GM19395 (cell line): Measurements from ENCODE around the gene VAPB.
"Not testable (repeated sequence)": the region's sequence is repeated elsewhere in the genome, so short reads cannot be mapped to it uniquely, and the experiment has no call there.

ENCODE experiments used
- ATAC-seq: cut with Tn5 transposase; IDR thresholded peaks from one replicate; pipeline ENCODE4 v1.9.1; 2021; ENCODE audit warnings: mild to moderate bottlenecking, moderate library complexity; ENCODE audit not compliant: unreplicated experiment

The VAPB gene

DNA sequence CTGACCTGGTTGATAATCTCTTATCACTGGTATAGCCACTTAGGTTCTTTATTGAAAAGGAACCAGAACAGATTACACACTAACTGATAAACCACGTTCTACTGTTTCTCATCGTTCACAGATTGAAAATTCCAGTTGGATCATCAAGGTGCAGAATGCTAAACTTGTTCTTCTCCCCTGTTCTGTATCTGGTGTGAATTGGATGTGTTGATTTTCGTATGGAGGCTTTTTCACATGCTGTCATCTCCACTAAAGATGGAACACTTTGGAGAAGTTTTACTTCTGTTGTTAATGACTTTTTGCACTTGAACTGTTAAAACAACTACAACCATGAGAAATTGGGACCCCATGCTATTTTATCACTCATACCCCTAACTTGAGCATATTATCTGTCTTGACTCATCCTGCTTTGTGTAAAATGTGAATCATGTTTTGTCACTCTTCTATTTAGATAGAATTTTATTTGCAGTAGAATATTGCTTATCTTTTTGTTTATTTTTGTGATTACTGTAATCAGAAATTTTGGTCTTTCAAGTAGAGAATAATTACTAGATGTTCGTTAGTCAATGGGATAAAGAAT lies 17.5 kb downstream of the VAPB start:
- ATAC-seq, result no peak

DNA sequence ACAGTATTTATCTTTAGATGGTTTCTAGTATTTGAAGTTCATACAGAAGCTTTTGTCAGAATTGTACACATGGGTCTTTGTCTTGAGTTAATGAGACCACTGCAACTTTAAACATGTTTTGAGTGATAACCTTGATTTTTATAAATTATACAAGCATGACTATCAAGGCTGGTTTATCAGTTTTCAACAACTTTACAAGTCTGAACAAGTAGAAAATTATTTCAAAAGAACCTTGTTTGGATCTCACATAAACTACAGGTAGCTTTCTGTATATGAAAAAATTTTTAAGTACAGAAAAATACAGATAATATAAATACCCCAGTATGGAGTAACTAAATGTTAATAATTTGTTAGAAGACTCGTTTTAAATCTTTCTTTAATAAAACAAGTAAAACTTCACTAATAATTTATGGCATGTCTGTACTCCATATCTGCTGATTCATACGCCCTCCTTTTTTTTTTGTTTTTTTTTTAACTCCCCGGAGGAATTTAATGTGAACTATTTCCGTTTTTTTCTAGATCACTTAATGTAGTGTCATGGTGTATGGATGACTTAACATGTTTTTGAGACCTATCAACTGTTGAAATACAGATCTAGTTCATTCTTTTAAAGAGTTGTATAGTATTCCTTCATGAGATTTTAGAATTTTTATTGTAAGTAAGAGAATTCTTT lies 18.3 kb downstream of the VAPB start:
- ATAC-seq, result no peak

DNA sequence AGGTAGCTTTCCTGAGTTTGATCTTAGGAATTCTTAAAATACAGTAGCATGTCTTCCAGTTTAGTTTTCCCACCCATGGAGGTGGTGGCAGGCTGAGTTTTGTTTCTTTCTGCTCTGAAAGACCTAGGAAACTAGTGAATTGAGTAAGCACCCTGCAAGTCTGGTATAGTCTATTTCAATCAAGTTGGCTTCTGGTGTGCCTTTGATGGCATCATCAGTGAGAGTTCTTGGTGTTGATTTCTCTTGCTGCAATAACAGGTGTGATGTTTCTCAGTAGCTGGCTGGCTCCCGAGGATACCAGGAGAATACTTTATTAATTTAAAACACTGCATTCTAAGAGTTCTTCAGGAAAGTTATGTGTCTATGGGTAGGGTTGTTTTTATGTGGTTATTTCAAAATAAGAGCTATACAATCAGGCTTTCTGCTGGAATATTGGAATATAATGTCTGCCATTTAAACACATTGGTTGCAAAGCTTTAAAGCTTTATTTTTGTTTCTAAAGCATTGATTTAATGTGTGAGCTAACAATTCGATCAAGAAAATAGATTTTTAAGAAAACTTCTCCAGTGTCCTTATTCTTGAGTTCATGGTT lies 19.0 kb downstream of the VAPB start:
- ATAC-seq, result peak; percentile 59

DNA sequence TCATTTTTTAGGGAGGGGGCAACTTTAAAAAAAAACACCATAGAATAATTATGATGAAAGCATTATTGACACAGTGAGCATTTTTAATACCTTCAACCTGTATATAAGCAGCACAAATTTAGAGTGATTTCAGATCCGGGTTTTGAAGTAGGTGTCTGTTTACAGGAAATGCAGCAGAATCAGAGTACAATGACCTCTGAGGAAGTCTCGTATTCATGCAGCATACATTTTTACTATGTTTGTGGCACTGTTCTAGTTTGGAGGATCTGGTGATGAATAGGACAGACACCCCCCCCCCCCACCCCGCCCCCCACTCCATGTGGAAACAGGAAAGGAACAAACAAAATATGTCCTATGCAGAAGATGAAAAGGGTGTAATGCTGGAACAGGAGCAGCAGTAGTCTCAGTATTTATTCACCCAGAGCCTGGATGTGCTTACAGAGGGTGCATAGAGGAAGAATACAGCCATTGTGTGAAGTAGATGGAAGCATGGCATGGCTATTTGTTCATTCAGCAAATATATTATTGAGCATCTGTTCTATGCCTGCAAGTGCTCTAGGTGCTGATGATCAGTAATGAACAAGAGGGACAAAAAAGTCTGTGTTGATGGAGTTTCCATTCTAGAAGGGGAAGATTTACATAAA lies 19.7 kb downstream of the VAPB start:
- no peak for ATAC-seq

DNA sequence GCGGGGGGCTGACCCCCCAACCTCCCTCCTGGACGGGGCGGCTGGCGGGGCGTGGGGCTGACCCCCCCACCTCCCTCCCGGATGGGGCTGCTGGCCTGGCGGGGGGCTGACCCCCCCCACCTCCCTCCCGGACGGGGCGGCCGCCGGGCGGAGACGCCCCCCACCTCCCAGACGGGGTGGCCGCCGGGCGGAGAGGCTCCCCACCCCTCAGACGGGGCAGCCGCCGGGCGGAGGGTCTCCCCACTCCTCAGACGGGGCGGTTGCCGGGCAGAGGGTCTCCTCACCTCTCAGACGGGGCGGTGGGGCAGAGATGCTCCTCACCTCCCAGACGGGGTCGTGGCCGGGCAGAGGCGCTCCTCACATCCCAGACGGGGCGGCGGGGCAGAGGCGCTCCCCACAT lies 25.2 kb downstream of the VAPB start:
- not testable (repeated sequence) for ATAC-seq

GRCh38 chr20:58414786-58415185 lies 25.8 kb downstream of the VAPB start:
- not testable (repeated sequence) for ATAC-seq

DNA sequence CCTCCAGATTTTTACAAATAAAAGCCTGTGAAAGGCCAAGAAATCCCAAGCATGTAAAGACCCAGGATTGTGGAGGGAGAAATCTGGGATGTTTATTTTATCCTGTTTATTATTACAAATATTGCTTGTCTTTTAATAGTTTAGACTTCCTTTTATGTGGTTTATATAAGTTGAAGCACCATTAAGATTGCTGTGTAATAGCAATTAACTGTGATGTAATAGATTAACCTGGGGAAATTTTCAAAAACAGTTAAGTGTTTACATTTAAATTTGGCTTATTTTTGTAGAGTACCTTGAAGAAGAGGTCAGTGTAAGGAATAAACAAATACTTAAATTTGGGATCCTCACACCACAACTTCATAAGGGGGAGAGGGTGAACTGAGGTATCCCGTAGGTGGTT lies 27.0 kb downstream of the VAPB start:
- no peak for ATAC-seq

DNA sequence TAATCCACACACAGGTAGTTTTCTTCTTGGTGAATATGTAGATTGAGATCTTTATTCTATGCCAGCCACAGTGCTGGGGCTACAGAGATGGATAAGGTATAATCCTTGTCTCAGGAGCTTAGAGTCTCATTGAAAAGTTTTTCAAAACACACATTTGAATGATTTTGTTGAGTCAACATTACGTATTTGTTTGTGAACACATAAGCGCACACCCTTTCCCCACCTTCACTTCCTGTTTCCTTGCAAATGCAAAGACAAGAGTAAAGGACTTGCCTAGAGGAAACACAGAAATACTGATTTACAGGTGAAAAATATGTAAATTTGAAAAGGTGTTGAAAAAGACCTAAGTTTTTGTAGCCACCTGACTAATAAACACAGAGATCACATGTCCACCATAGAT lies 27.8 kb downstream of the VAPB start:
- no peak for ATAC-seq

DNA sequence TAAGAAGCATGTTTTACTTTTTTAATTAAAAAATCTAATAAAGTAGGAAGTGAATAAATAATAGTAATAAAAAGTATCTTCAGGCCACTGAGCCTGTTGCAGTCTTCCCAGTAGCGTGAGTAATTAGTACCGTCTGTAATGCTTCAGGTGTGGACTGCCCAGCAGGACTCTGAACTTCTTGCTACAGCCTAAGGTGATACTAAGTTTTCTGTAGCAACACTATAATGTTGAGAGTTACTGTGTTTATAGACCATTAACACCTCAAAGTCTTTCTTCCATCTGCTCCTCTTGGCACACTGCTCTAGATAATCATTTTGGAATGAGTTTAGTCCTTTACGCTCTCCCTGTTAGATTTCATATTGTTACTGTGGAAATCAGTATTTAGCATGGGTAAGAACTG lies 28.4 kb downstream of the VAPB start:
- ATAC-seq, result no peak

GRCh38 chr20:58418949-58419748 lies 30.1 kb downstream of the VAPB start:
- no peak for ATAC-seq

- no peak for ATAC-seq
Observed at GRCh38 chr20:58420798-58421496, 31.9 kb downstream of the VAPB start.

GRCh38 chr20:58421497-58421850 lies 32.4 kb downstream of the VAPB start:
- no peak for ATAC-seq

DNA sequence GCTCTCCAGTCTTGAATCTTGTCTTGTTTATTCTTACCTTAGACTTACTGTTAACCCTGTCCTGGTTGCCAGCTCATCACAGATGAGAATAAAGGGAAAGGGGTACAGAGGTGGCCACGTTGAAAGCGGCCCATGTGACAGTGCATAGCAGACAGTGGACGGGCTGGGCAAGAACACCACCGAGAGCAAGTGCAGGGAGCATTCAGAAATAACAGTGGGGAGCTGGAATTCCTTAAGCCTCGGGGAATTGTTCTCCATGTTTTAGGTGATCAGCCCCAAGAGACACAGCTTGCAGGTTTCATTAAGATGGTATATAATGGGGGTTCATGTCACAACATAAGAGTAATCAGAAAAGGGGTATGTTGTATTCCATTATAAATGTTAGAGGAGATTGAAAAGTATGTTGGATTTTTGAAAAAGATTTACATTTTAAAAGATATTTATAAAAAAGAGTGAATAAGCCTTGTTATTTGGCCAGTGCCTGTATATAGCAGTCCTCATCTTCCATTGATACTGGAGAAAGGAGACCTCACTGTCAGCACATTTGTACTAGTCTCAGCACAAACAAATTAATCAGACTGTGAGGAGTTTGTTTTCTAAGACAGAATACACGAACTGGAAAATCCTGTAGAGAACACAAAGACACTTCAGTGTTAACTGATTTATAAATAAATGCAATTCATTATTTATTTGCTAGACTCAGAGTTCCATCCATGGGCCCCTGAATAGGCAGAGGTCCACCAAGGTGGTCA lies 35.4 kb downstream of the VAPB start:
- ATAC-seq, result no peak

DNA sequence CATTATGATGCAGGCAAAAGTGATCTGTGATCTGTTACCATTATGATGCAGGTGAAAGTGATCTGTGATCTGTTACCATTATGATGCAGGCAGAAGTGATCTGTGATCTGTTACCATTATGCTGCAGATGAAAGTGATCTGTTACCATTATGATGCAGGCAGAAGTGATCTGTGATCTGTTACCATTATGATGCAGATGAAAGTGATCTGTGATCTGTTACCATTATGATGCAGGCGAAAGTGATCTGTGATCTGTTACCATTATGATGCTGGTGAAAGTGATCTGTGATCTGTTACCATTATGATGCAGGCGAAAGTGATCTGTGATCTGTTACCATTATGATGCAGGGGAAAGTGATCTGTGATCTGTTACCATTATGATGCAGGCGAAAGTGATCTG lies 38.5 kb downstream of the VAPB start:
- ATAC-seq, result not testable (repeated sequence)

GRCh38 chr20:58428364-58428763 lies 39.3 kb downstream of the VAPB start:
- no peak for ATAC-seq

DNA sequence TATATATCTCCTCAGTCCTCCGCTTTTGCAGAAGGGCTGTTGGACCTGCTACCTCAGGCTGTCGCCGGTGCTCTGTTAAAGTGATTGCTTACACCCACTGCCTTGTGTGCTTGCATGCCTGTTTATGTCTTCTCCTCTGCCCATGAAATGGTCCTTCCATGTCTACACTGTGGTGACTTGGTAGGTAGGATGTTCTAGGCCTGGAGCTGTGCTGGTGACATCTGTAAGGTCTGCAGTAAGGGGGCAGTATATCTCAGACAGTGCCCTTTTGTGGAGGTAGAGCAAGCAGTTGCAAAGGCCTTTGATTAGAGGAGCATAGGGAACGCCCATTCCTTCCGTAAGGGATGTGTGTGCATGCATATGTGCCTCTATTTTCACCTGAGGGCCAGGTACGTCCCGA lies 40.3 kb downstream of the VAPB start:
- no peak for ATAC-seq

DNA sequence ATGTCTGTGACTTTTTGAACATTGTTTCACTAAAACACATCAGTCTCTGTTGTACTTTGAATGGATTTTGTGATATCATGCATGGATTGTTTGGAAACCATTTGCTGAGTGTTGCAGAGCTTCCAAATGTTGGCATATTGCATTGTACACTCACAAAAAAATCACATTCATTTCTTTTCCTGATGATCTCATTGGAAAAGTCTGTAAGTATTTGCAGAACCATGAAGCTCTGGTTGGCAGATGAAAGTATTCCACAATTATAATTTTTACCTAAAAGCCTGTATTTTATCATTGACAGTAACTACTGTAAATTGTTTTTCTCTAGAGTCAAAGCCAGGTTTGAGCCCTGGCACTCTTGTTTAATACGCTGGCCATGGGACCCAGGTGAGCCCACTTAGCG lies 42.1 kb downstream of the VAPB start:
- ATAC-seq, result no peak

- ATAC-seq, result no peak
Observed at GRCh38 chr20:58432186-58432954, 43.3 kb downstream of the VAPB start.

DNA sequence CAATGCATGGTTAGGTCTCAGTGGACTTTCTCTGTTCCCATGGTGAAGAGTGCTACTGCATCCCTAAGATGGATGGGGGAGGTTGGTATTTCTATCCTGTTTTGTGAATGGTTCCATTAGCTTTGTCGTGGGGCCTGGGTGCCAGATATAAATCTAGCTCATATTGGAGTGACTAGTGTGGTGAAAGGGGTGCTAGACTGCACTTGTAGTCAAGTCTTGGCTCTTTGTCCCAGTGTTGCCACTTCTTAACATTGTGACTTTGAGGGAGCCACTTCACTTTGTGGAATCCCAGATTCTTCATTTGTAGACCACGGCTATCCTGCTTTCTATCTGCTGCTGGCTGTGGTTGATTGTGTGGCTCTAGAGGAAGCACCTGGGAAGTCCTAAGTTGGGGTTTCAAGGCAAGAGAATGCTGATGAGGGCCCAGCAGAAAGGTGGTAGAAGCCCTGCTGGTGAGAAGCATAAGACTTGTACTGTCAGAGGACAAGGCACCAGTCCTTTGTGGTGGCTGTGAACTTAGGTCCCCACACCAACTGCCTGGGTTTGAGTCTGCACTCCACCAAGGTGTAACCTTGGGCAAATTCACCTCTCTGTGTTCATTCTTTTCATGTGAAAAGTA lies 44.1 kb downstream of the VAPB start:
- ATAC-seq, result no peak
